GM20000 (cell line): Measurements from ENCODE around the gene TSEN2.
"Not testable (repeated sequence)": the region's sequence is repeated elsewhere in the genome, so short reads cannot be mapped to it uniquely, and the experiment has no call there.

ENCODE experiments used
- DNase-seq: peaks from one replicate; pipeline ENCODE4 v3.0.0; 2012; ENCODE audit warnings: low spot score
- CTCF ChIP-seq: IDR thresholded peaks from 2 replicates; pipeline ENCODE4 v1.5.1; 2012; ENCODE audit warnings: mild to moderate bottlenecking, control low read depth; ENCODE audit errors: extremely low read depth, missing control alignments

The TSEN2 gene

DNA sequence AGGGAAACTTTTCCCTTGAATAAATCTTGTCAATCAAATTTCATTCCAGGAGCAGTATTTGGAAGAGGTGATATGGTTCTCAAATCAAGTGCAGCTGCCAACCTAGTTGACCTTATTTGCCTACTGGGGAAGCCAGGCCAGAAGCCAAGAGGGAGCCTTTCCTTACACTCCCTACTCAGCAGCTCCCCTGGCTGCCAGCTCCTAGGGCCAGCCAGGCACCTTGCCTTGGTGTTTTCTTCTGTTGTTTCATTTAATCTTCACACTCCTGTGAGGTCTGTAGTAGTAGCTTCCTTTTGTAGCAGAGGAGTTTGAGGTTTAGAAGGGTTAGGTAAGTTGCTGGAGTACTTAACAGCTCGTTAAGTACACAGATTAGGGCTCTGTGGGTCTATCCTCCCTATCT, 38.4 kb downstream of the TSEN2 start:
- no peak for TF ChIP-seq CTCF
- DNase-seq, result no peak

DNA sequence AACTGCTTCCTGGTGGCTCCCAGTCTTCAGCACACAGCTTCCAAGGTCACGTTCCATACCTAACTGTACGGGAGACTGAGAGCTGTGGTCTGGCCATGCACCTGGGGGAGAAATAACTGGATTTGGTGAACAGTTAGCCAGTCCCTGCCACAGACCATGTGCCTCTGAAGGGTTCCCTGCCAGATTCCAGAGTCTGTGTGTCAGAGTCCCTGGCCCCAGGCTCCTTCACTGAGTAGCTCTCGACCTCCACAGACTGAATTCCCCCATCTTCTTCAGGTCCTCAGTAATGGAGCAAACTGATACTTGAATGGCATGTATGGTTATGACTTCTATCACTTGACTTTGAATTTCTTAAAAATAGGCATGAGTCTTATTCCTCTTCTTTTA, 43.5 kb downstream of the TSEN2 start:
- no peak for DNase-seq
- no peak for TF ChIP-seq CTCF

DNA sequence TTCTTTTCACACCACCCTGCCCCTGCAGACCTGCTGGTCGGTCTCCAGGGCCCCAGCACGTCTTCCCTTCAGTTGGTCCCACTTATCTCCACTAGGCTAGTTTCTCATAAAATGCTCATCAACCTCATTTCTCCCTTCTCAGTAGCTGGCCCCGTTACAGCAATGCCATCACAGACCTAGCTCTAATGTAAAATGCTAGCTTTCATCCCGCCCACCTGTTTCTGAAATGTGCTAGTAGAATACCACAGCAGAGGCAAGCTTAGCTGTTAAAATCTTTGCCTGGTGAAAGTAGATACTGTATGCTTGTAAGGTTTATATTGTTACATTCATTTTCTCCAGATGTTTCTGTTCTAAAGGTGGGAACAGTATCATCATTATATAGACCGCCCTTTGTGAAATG, 47.9 kb downstream of the TSEN2 start:
- TF ChIP-seq CTCF, result no peak

DNA sequence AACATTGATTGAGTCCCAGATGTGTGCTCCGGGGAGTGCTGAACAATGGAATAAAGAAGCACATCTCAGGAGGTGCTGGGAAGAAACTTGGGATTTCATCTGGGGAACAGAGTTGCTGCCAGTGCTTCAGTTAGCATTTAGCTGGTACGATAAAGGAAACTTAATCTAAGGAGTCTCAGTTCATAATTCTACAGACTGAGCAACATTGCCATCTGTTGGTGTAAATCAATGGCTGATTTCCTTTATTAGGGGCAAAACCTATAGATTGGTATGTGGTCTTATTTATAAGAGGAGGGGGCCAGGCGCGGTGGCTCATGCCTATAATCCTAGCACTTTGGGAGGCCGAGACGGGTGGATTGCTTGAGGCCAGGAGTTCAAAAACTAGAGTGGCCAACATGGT, 52.1 kb downstream of the TSEN2 start:
- DNase-seq, result no peak
- TF ChIP-seq CTCF, result no peak

More for the DNA sequence above, 47.9 kb downstream of the TSEN2 start:
- DNase-seq, result no peak

DNA sequence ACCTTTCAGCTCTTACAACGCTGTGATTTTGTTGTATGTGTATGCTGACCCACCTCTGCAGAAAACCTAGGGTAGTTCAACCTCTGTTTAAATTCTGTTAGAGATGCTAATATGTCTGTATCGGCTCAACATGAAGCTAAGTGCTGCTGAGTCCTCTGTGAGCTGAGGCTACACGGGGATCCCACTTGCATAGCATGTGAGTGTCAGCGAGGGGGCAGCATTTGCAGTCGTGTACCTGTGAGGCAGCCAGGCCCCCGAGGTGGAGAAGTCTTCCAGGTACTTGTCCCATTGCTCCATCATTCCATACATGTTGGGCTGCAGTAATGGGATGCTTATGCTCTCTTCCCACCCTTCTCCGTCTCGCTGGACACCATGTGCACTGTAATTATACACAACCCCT, 57.3 kb downstream of the TSEN2 start:
- TF ChIP-seq CTCF, result no peak
- DNase-seq, result no peak

DNA sequence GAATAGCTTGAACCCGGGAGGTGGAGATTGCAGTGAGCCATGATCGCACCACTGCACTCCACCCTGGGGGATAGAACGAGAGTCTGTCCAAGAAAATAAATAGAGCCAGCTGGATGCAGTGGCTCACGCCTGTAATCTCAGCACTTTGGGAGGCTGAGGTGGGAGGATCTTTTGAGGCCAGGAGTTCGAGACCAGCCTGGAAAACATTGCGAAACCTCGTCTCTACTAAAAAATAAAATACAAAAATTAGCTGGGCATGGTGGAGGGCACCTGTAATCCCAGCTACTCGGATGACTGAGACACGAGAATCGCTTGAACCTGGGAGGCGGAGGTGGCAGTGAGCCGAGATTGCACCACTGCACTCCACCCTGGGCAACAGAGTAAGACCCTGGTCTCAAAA, 59.2 kb downstream of the TSEN2 start:
- not testable (repeated sequence) for DNase-seq

DNA sequence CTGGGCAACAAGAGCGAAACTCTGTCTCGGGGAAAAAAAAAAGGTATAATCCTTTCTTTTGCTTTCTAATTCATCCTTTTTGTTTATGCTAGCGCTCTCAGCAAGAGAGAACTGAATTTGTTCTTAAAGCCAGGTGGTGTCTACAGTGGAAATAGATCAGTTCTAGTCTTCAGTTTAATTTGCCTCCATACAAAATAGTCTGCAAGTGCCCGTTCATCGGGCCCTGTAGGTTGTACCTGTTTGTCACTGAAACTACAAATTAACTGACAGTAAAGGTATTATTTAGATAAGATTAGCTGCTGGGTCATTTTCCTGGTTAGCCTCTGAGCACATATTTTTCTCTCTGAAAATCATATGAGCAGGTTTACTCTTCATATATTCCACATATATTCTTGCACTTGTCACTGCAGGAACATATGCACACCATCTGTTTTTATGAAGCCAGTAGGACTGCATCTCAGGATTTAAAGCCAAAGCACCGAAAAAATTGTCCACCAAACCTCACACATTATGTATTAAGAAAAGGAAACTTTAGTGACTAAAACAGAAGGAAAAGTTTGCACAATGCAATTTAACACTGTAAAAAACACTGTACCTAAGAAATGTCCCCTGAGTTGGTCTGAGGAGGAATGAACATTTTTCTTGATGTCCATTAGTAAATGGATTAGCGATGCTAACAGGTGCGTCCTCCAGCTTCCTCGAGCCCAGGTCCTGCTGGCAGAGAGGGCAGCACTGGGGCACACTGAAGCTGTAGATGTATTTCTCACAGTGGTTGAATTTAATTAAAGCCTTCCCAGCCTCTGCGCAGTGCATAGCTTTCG, 60.6 kb downstream of the TSEN2 start:
- no peak for DNase-seq

More for the DNA sequence above, 60.6 kb downstream of the TSEN2 start:
- no peak for TF ChIP-seq CTCF
